Peyer's patch (tissue), 4 donors: Measurements from ENCODE around the gene BRI3BP.

Experiments
- POLR2A ChIP-seq, 2 donors: fragments of 450-650 bp; IDR thresholded peaks; one replicate each; pipeline ENCODE4 v1.5.1; 2017; ENCODE audit warnings: antibody characterized with exemption in 2 of 2, mild to moderate bottlenecking in 2 of 2, moderate library complexity in 2 of 2
- TF ChIP-seq, protein P1 (sequence below), 6 experiments: fragments of 450-650 bp in 4 of 6; fragments of 200-600 bp in 2 of 6; sonication (generic) in 1 of 6; IDR thresholded peaks; one replicate each; pipeline ENCODE4 v1.5.1; 2017 to 2019; ENCODE audit warnings: antibody characterized with exemption in 6 of 6, mild to moderate bottlenecking in 3 of 6, moderate library complexity in 1 of 6

DNA sequence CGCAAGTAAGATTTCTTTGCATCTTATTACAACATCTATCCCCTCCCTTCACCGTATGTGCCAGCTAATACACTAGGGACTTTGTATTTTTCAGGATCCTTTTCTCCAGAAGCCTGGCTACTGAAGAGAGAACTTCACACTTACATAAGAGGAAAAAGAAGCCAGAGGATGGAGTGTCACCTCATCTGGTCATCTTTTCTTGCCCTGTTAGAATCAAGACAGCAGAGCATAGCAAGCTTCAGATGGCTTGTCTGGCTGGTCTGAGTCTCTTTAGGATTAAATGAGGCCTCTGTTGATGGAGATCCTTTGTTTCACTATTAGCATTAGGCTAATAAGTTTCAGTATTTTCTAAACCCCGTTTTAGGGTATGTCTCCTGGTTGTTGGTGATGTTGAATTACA lies 57.4 kb downstream of the BRI3BP start:
- TF ChIP-seq, protein P1, sequence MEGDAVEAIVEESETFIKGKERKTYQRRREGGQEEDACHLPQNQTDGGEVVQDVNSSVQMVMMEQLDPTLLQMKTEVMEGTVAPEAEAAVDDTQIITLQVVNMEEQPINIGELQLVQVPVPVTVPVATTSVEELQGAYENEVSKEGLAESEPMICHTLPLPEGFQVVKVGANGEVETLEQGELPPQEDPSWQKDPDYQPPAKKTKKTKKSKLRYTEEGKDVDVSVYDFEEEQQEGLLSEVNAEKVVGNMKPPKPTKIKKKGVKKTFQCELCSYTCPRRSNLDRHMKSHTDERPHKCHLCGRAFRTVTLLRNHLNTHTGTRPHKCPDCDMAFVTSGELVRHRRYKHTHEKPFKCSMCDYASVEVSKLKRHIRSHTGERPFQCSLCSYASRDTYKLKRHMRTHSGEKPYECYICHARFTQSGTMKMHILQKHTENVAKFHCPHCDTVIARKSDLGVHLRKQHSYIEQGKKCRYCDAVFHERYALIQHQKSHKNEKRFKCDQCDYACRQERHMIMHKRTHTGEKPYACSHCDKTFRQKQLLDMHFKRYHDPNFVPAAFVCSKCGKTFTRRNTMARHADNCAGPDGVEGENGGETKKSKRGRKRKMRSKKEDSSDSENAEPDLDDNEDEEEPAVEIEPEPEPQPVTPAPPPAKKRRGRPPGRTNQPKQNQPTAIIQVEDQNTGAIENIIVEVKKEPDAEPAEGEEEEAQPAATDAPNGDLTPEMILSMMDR (IDR thresholded peaks at IDR 0.05) = no peak
- no peak for TF ChIP-seq POLR2A (IDR thresholded peaks at IDR 0.05)
